ENCODE data around the gene APP. TPM values are rescaled to one million over a fixed set of nuclear protein-coding genes. Genes with fewer than 3 reads are reported as not detected.

The APP gene
- total and polyA plus RNA-seq, 10 of the 15 experiments (the other 5 are each of a cell fraction or from before 2014, with no cell fraction given), result 8.8 to 94.9 (median 51.0) TPM

DNA sequence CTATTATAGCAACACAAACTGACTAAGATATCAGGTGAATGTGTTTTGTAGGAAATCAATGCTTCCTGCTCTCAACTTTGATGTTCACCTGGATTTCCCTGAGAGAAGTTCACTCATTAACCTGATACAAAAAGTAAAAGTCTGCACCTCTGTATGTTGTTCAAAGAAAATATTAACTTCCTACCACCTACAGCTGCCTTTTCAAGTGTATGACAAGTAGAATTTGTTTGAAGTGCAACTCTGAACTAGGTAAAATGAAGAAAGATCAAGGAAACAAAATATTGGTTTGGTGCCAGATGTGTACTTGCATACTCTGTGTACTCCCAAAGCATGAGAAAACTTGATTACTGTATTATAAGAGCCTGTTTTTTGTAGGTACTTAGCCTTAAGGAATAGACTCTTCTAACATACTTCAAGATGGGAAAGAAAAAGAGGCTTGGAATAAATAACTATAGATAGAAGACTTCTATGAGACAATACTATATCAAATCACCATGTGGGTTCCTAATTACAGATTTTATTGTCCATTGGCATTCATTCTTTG lies 193.4 kb downstream of the APP start:
- SMC1A ChIA-PET (ENCODE audit: uncharacterized antibody, unreplicated experiment), result interaction anchor here (1.3 kb wide), 1 partner anchor 10 kb away, joined by 3 read pairs; no protein-coding TSS in a partner anchor
- H3K4me1 ChIP-seq (ENCODE audit: control insufficient read depth, insufficient read depth, low read length), result no peaks in the 10 kb centered on the region
- H3K79me2 ChIP-seq (ENCODE audit: control insufficient read depth, insufficient read depth, low read length), result no peaks in the 10 kb centered on the region
- no peak overlapping the region for H3K9ac ChIP-seq (ENCODE audit: control insufficient read depth, insufficient read depth, low read length)
- intact Hi-C loops (cut with micrococcal nuclease; ENCODE audit: unreplicated experiment) (no loop called here), in situ Hi-C loops (cut with MboI) (no loop called here)
- RAD21 ChIA-PET (ENCODE audit: unreplicated experiment), result no interaction called here
- no peaks in the 10 kb centered on the region for H3K27me3 ChIP-seq (replicated peaks in 1 of 2; ENCODE audit: control insufficient read depth in 2 of 2, insufficient read depth in 2 of 2, low read length in 1 of 2)
- H3K4me2 ChIP-seq (ENCODE audit: control insufficient read depth, insufficient read depth), result no peak overlapping the region
- CTCF ChIA-PET, result no interaction called here
- H3K9me3 ChIP-seq (replicated peaks; ENCODE audit: control insufficient read depth, insufficient read depth, low read length), result no peaks in the 10 kb centered on the region
- no peak for FAIRE-seq
- no peak overlapping the region for H2AFZ ChIP-seq (ENCODE audit: control insufficient read depth, low read depth, low read length)
- no peak for DNase-seq (ENCODE audit: low read depth, low spot score)
- no peak for ATAC-seq
- no peaks in the 10 kb centered on the region for H4K20me1 ChIP-seq (ENCODE audit: control insufficient read depth, insufficient read depth)
- no peak overlapping the region for H3K4me3 ChIP-seq
- H3K27ac ChIP-seq (ENCODE audit: control insufficient read depth, insufficient read depth), result no peak overlapping the region
- no peaks in the 10 kb centered on the region; a peak in 1 of 4 replicates for H3K36me3 ChIP-seq (ENCODE audit: control insufficient read depth in 2 of 2, insufficient read depth in 2 of 2, low read length in 1 of 2)
- BruUV-seq (replicated peaks), result no TSS peak
- POLR2A ChIA-PET, result no interaction called here
- TF ChIP-seq, protein P1, sequence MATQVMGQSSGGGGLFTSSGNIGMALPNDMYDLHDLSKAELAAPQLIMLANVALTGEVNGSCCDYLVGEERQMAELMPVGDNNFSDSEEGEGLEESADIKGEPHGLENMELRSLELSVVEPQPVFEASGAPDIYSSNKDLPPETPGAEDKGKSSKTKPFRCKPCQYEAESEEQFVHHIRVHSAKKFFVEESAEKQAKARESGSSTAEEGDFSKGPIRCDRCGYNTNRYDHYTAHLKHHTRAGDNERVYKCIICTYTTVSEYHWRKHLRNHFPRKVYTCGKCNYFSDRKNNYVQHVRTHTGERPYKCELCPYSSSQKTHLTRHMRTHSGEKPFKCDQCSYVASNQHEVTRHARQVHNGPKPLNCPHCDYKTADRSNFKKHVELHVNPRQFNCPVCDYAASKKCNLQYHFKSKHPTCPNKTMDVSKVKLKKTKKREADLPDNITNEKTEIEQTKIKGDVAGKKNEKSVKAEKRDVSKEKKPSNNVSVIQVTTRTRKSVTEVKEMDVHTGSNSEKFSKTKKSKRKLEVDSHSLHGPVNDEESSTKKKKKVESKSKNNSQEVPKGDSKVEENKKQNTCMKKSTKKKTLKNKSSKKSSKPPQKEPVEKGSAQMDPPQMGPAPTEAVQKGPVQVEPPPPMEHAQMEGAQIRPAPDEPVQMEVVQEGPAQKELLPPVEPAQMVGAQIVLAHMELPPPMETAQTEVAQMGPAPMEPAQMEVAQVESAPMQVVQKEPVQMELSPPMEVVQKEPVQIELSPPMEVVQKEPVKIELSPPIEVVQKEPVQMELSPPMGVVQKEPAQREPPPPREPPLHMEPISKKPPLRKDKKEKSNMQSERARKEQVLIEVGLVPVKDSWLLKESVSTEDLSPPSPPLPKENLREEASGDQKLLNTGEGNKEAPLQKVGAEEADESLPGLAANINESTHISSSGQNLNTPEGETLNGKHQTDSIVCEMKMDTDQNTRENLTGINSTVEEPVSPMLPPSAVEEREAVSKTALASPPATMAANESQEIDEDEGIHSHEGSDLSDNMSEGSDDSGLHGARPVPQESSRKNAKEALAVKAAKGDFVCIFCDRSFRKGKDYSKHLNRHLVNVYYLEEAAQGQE (IDR thresholded peaks at IDR 0.05; ENCODE audit: low read depth, low read length), result no peak
- TF ChIP-seq MTA3 (IDR thresholded peaks at IDR 0.05; ENCODE audit: borderline replicate concordance, low read length) (no peak), ZNF207 (IDR thresholded peaks at IDR 0.05; ENCODE audit: borderline replicate concordance) (no peak), RCOR1 (conservative IDR thresholded peaks at IDR 0.05; ENCODE audit: low read depth, low read length) (no peak), SMAD1 (IDR thresholded peaks at IDR 0.05; ENCODE audit: low read depth, partially characterized antibody) (no peak), CHD2 (IDR thresholded peaks at IDR 0.05; ENCODE audit: borderline replicate concordance, low read depth, low read length) (no peak), WRNIP1 (IDR thresholded peaks at IDR 0.05; ENCODE audit: borderline replicate concordance, low read depth, low read length) (no peak), MYC (IDR thresholded peaks at IDR 0.05; ENCODE audit: insufficient read depth, insufficient read length, insufficient replicate concordance, low read length, severe bottlenecking) (no peak), YY1 (IDR thresholded peaks at IDR 0.05; ENCODE audit: low read depth, low read length) (no peak), IKZF1 (conservative IDR thresholded peaks at IDR 0.05) (no peak), NR2C1 (IDR thresholded peaks at IDR 0.05) (no peak), MEF2B (IDR thresholded peaks at IDR 0.05; ENCODE audit: partially characterized antibody, poor library complexity, severe bottlenecking) (no peak), KAT2A (conservative IDR thresholded peaks at IDR 0.05; ENCODE audit: control insufficient read depth, low read depth, low read length) (no peak), CREB1 (IDR thresholded peaks at IDR 0.05; ENCODE audit: low read depth) (no peak)
- TF ChIP-seq, protein P2, sequence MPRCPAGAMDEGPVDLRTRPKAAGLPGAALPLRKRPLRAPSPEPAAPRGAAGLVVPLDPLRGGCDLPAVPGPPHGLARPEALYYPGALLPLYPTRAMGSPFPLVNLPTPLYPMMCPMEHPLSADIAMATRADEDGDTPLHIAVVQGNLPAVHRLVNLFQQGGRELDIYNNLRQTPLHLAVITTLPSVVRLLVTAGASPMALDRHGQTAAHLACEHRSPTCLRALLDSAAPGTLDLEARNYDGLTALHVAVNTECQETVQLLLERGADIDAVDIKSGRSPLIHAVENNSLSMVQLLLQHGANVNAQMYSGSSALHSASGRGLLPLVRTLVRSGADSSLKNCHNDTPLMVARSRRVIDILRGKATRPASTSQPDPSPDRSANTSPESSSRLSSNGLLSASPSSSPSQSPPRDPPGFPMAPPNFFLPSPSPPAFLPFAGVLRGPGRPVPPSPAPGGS (IDR thresholded peaks at IDR 0.05; ENCODE audit: borderline replicate concordance, insufficient read depth, low read depth, low read length, poor library complexity, severe bottlenecking), result no peak
- TF ChIP-seq, protein P3, sequence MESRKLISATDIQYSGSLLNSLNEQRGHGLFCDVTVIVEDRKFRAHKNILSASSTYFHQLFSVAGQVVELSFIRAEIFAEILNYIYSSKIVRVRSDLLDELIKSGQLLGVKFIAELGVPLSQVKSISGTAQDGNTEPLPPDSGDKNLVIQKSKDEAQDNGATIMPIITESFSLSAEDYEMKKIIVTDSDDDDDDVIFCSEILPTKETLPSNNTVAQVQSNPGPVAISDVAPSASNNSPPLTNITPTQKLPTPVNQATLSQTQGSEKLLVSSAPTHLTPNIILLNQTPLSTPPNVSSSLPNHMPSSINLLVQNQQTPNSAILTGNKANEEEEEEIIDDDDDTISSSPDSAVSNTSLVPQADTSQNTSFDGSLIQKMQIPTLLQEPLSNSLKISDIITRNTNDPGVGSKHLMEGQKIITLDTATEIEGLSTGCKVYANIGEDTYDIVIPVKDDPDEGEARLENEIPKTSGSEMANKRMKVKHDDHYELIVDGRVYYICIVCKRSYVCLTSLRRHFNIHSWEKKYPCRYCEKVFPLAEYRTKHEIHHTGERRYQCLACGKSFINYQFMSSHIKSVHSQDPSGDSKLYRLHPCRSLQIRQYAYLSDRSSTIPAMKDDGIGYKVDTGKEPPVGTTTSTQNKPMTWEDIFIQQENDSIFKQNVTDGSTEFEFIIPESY (IDR thresholded peaks at IDR 0.05), result no peak

Data from GM12878 (cell line).